ENCODE results near the gene GPBAR1. TPM values are rescaled to one million over a fixed set of nuclear protein-coding genes. Genes with fewer than 3 reads are reported as not detected.

GPBAR1 gene
- total and polyA plus RNA-seq, 9 of the 15 experiments (the other 6 are each of a cell fraction or from before 2014, with no cell fraction given): not detected

- DNase-seq (ENCODE audit: extremely low read depth in 1 of 4, low spot score in 3 of 4): no peak
- H2AFZ ChIP-seq (ENCODE audit: low read depth, low read length): no peak overlapping the region
- no peaks in the 10 kb centered on the region for H3K9me3 ChIP-seq (replicated peaks; ENCODE audit: control insufficient read depth, insufficient read depth, low read depth, low read length)
- in situ Hi-C loops (cut with MboI): no loop called here
- H3K27ac ChIP-seq (ENCODE audit: extremely low read depth, low read depth, low read length): no peak overlapping the region
- intact Hi-C loops (cut with micrococcal nuclease): no loop called here
- H3K4me2 ChIP-seq (ENCODE audit: insufficient read depth, low read length): no peak overlapping the region
- no TSS peak for BruUV-seq (replicated peaks)
- H3K4me3 ChIP-seq: no peak overlapping the region
- no peak for FAIRE-seq
- WGBS (ENCODE audit: insufficient coverage, low coverage, missing lambda C conversion rate): 100% methylated on average over 1 of the region's 1 CpG
- no peak overlapping the region for H3K9ac ChIP-seq (ENCODE audit: insufficient read depth in 1 of 2, low read depth in 2 of 2, low read length in 2 of 2)
- no peak for ATAC-seq
- peaks cover 7 to 20% of the 10 kb centered on the region in 2 experiments for H3K4me1 ChIP-seq (replicated peaks in 1 of 2; ENCODE audit: control insufficient read depth in 2 of 2, insufficient read depth in 2 of 2, low read length in 2 of 2)
- ChIA-PET CTCF (ENCODE audit: low intra/inter-chr PET ratio) (no interaction called here), POLR2A (no interaction called here)
- no peaks in the 10 kb centered on the region for H4K20me1 ChIP-seq (replicated peaks; ENCODE audit: control insufficient read depth, insufficient read depth, low read length)
- no peaks in the 10 kb centered on the region for H3K27me3 ChIP-seq (ENCODE audit: control insufficient read depth in 2 of 2, insufficient read depth in 2 of 2, low read length in 2 of 2)
- peaks cover 4% of the 10 kb centered on the region for H3K9me1 ChIP-seq (ENCODE audit: control insufficient read depth, insufficient read depth, low read length)
- H3K36me3 ChIP-seq (ENCODE audit: control insufficient read depth, insufficient read depth, low read length): no peaks in the 10 kb centered on the region
- no peaks in the 10 kb centered on the region for H3K79me2 ChIP-seq (ENCODE audit: control insufficient read depth, insufficient read depth, low read length)
- TF ChIP-seq MYNN (IDR thresholded peaks at IDR 0.05): no peak
- TF ChIP-seq MYNN (CRISPR knock-in tag; IDR thresholded peaks at IDR 0.05): no peak
- no peak for TF ChIP-seq TFAM (CRISPR knock-in tag; conservative IDR thresholded peaks at IDR 0.05)
- no peak for TF ChIP-seq KDM5B (IDR thresholded peaks at IDR 0.05; ENCODE audit: insufficient replicate concordance, low read depth, low read length)
- TF ChIP-seq RFX1 (IDR thresholded peaks at IDR 0.05): no peak
- no peak for TF ChIP-seq MEF2D (tag; conservative IDR thresholded peaks at IDR 0.05; ENCODE audit: low read depth)
- no peak for TF ChIP-seq ZNF384 (IDR thresholded peaks at IDR 0.05; ENCODE audit: low read depth, low read length)
- TF ChIP-seq ZNF655 (CRISPR knock-in tag; IDR thresholded peaks at IDR 0.05): no peak
- no peak for TF ChIP-seq HNRNPUL1 (IDR thresholded peaks at IDR 0.05; ENCODE audit: low read length)
- no peak for TF ChIP-seq POLR2H (tag; IDR thresholded peaks at IDR 0.05; ENCODE audit: low read depth)
- TF ChIP-seq RFX7 (CRISPR knock-in tag; IDR thresholded peaks at IDR 0.05): no peak
- no peak for TF ChIP-seq ZNF75A (CRISPR knock-in tag; IDR thresholded peaks at IDR 0.05)
- TF ChIP-seq ZBTB40 (IDR thresholded peaks at IDR 0.05): no peak
- TF ChIP-seq ZBTB40 (CRISPR knock-in tag; IDR thresholded peaks at IDR 0.05): no peak
Observed at GRCh38 chr2:218313356-218313755, 52.5 kb downstream of the GPBAR1 start.

All from K562 (cell line).